Prostate gland (tissue), 2 donors: ENCODE results near the gene CYRIA. TPM values are rescaled to one million over a fixed set of nuclear protein-coding genes. Genes with fewer than 3 reads are reported as not detected.

ENCODE experiments used
- DNase-seq: peaks from one replicate; pipeline ENCODE4 v3.0.0-alpha.2; 2019; ENCODE audit warnings: low spot score
- H3K27ac ChIP-seq, 2 donors: fragments of 200-600 bp; sonication (generic); 2 replicates each; pipeline ENCODE4 v1.5.1; 2017 to 2019
- H3K27me3 ChIP-seq: fragments of 200-600 bp; sonication (generic); replicated peaks from 2 replicates; pipeline ENCODE4 v1.5.1; 2019; ENCODE audit not compliant: insufficient read depth
- H3K36me3 ChIP-seq, 2 donors: fragments of 200-600 bp; sonication (generic); 1 replicate in 1 of 2; 2 replicates in 1 of 2; pipeline versions ENCODE4 v1.5.1 to v1.8.1; 2017 to 2019
- H3K4me1 ChIP-seq: fragments of 200-600 bp; sonication (generic); replicated peaks from 2 replicates; pipeline ENCODE4 v1.5.1; 2019
- H3K4me3 ChIP-seq, 2 donors: fragments of 200-600 bp; sonication (generic); 2 replicates each; pipeline ENCODE4 v1.5.1; 2017 to 2019
- H3K9me3 ChIP-seq: fragments of 200-600 bp; sonication (generic); 2 replicates; pipeline ENCODE4 v1.5.1; 2017
- POLR2A ChIP-seq: fragments of 450-650 bp; IDR thresholded peaks from one replicate; pipeline ENCODE4 v1.6.1; 2016; ENCODE audit warnings: antibody characterized with exemption, mild to moderate bottlenecking
- POLR2AphosphoS5 ChIP-seq: sonication (generic); formaldehyde crosslinking; IDR thresholded peaks from one replicate; pipeline ENCODE4 v1.6.1; 2017; ENCODE audit warnings: antibody characterized with exemption
- WGBS: methylation state at CpG from one replicate; pipeline ENCODE4 v1.1.5; 2018; 5-methylcytosine and 5-hydroxymethylcytosine counted together
- intact Hi-C: fragments of 100-400 bp; cut with DNase I; formaldehyde crosslinking; loops from one replicate; pipeline ENCODE4 v1.14.2; 2022
- total RNA-seq, 2 donors: library from RNA; depleted of rRNA; stranded (reverse); fragments of >200 nt; gene quantifications; one replicate each; pipeline ENCODE4 v1.1.0, GENCODE V29; 2016
- TF ChIP-seq, protein P1 (sequence below), 4 experiments: fragments of 200-600 bp in 2 of 4; fragments of 450-650 bp in 2 of 4; sonication (generic) in 2 of 4; IDR thresholded peaks; 1 replicate in 3 of 4; 2 replicates in 1 of 4; pipeline ENCODE4 v1.5.1; 2016 to 2019; ENCODE audit warnings: antibody characterized with exemption in 4 of 4, mild to moderate bottlenecking in 2 of 4, moderate library complexity in 2 of 4

Gene CYRIA
- total RNA-seq, 2 donors from 2014 or later, result 6.5 to 10.3 TPM

DNA sequence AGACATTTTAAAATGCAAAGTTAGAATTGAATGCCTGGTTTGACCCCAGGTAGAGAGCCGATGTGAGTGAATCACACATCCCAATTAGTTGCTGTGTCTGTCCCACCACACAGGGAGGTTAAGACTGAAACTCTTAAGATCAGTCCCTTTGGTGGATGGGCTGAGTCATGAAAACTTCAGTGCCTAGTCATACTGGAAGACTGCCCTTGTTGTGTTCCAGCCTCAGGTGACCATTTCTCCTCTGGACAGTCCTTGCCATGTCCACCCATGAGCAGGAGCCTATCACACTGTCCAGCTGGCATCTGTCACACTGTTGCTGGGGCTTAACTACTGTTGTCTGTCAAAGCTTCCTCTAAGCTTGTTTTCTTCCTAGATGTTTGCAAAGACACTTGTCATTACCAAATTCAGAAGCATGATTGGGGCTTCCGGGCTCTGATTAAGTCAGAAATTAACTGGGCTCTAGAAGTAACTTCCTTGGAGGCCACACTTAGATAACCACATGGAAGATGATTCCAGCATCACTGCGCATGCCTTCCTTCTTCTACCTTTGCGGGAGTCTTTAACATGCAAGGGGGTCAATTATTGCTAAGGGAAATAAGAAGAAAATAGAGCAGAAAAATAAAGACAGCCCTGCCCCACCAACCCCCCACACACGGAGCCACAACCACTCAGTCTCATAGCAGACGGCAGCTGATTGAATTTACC, 21.3 kb downstream of the CYRIA start:
- no peaks in the 10 kb centered on the region for H3K9me3 ChIP-seq
- no peak overlapping the region for H3K4me3 ChIP-seq
- DNase-seq, result no peak
- no peak overlapping the region for H3K27ac ChIP-seq
- H3K27me3 ChIP-seq, result no peaks in the 10 kb centered on the region
- H3K36me3 ChIP-seq, result no peaks in the 10 kb centered on the region
- H3K4me1 ChIP-seq, result peaks cover 4% of the 10 kb centered on the region
- intact Hi-C loops, result no loop called here
- TF ChIP-seq POLR2AphosphoS5 (no peak), POLR2A (no peak)
- TF ChIP-seq, protein P1, sequence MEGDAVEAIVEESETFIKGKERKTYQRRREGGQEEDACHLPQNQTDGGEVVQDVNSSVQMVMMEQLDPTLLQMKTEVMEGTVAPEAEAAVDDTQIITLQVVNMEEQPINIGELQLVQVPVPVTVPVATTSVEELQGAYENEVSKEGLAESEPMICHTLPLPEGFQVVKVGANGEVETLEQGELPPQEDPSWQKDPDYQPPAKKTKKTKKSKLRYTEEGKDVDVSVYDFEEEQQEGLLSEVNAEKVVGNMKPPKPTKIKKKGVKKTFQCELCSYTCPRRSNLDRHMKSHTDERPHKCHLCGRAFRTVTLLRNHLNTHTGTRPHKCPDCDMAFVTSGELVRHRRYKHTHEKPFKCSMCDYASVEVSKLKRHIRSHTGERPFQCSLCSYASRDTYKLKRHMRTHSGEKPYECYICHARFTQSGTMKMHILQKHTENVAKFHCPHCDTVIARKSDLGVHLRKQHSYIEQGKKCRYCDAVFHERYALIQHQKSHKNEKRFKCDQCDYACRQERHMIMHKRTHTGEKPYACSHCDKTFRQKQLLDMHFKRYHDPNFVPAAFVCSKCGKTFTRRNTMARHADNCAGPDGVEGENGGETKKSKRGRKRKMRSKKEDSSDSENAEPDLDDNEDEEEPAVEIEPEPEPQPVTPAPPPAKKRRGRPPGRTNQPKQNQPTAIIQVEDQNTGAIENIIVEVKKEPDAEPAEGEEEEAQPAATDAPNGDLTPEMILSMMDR (IDR thresholded peaks at IDR 0.05), result no peak
- WGBS, result 96% methylated on average over 6 of the region's 6 CpGs

DNA sequence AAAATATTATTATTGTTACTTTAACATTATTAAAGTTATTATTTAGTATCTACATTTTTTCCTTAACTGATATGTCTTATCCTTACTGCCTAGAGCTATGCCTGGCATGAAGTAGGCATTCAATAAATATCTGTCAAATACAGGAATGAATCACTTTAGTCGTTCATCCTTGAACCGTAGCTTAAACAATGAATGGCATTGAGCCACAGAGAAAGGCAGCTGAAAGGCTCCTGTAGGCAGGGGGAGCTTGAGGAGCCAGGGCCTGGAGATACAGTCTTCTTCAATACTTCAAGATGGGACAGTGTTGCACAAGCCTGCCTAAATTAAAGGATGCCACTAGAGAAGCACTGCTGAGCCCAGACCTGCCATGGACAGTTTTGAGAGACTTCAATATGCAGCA, 22.5 kb downstream of the CYRIA start:
- Histone ChIP-seq H3K27me3 (no peaks in the 10 kb centered on the region), H3K4me1 (no peaks in the 10 kb centered on the region)
- intact Hi-C loops, result no loop called here

DNA sequence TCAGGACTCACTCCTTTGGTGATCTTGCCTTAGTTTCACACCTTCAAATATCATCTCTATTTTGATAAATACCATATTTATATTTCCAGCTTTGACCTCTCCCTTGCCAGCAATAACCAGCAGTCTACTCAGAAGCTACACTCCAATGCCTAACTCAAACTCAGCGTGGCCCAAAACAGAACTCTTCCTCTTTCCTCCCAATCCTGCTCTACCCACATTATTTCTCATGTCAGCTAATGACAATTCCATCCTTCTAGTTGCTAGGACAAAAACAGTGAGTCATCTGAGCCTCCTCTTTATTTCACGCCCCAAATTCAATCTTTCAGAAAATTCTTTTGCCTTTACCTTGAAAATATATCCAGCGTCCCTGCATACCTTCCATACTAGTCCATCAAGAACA, 23.5 kb downstream of the CYRIA start:
- intact Hi-C loops, result no loop called here
- H3K4me1 ChIP-seq, result no peaks in the 10 kb centered on the region
- H3K9me3 ChIP-seq, result no peaks in the 10 kb centered on the region
- no peak for DNase-seq
- H3K4me3 ChIP-seq, result no peak overlapping the region
- H3K27me3 ChIP-seq, result no peaks in the 10 kb centered on the region
- H3K36me3 ChIP-seq, result no peaks in the 10 kb centered on the region
- no peak overlapping the region for H3K27ac ChIP-seq
- TF ChIP-seq, protein P1 (IDR thresholded peaks at IDR 0.05), result no peak
- no peak for TF ChIP-seq POLR2A
- no peak for TF ChIP-seq POLR2AphosphoS5
- WGBS, result 90% methylated on average over 3 of the region's 3 CpGs

More for the DNA sequence above, 22.5 kb downstream of the CYRIA start:
- no peaks in the 10 kb centered on the region for H3K36me3 ChIP-seq
- no peak overlapping the region for H3K4me3 ChIP-seq
- DNase-seq, result no peak
- TF ChIP-seq POLR2A, result no peak
- TF ChIP-seq, protein P1 (IDR thresholded peaks at IDR 0.05), result no peak
- no peak for TF ChIP-seq POLR2AphosphoS5
- no peaks in the 10 kb centered on the region for H3K9me3 ChIP-seq
- no peak overlapping the region for H3K27ac ChIP-seq
- WGBS, result 47% methylated on average over 2 of the region's 2 CpGs

DNA sequence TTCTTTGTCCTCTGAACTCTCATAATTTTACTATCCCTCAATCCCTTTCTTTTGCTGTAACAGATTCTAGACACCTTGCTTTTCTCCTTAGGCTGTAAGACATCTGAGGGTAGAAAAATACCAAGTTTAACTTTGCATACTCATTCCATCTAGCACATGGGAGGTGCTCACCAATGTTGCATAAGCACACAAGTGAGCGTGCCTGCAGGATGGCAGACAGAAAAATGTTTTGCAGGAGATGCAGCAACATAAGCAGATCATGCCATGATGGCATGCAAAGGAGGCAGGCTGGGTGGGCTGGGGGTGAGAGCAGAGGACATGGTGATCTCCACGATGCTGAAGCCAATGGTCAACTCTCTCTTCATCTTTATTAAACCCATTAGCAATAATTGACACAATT, 24.1 kb downstream of the CYRIA start:
- Histone ChIP-seq H3K4me1 (no peaks in the 10 kb centered on the region), H3K27ac (no peak overlapping the region), H3K27me3 (no peaks in the 10 kb centered on the region), H3K9me3 (no peaks in the 10 kb centered on the region), H3K4me3 (no peak overlapping the region), H3K36me3 (no peaks in the 10 kb centered on the region)
- TF ChIP-seq, protein P1 (IDR thresholded peaks at IDR 0.05), result no peak
- no peak for TF ChIP-seq POLR2AphosphoS5
- TF ChIP-seq POLR2A, result no peak
- DNase-seq, result no peak
- intact Hi-C loops, result no loop called here
- WGBS, result 90% methylated on average over 2 of the region's 2 CpGs

DNA sequence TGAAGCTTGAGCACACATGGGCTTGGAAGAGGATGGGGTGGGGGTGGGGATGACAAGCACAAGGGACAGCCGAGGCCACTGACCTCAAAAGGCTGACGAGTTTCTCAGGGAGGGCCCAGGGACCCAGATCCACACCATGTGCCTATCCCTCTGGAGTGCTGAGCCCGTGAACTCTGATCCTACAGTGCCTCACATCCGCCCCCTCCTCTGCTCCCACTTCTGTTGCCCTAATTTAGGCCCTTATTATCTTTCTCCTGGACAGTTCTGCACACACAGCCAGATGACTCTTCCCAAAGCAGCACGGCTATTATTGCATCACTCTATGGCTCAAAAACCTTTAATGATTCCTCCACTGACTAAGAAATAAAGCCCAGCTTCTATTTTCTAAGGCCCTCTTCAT, 24.8 kb downstream of the CYRIA start:
- H3K4me3 ChIP-seq, result no peak overlapping the region
- no peaks in the 10 kb centered on the region for H3K36me3 ChIP-seq
- intact Hi-C loops, result no loop called here
- no peak for DNase-seq
- H3K4me1 ChIP-seq, result no peaks in the 10 kb centered on the region
- no peaks in the 10 kb centered on the region for H3K27me3 ChIP-seq
- WGBS, result 60% methylated on average over 5 of the region's 5 CpGs
- H3K9me3 ChIP-seq, result no peaks in the 10 kb centered on the region
- no peak overlapping the region for H3K27ac ChIP-seq
- TF ChIP-seq POLR2A, result no peak
